Adrenal gland (tissue), 5 donors: ENCODE measurements around the gene UGT2B10.

Experiments used
- CTCF ChIP-seq, 6 experiments: fragments of 450-650 bp in 4 of 6; fragments of 200-600 bp in 2 of 6; sonication (generic) in 1 of 6; IDR thresholded peaks; 1 replicate in 5 of 6; 2 replicates in 1 of 6; pipeline versions ENCODE4 v1.5.1 to v1.8.0; 2016 to 2021; ENCODE audit warnings: antibody characterized with exemption in 6 of 6, mild to moderate bottlenecking in 2 of 6, moderate library complexity in 1 of 6
- POLR2A ChIP-seq, 2 donors: fragments of 450-650 bp; IDR thresholded peaks; one replicate each; pipeline ENCODE4 v1.6.1; 2017; ENCODE audit warnings: antibody characterized with exemption in 2 of 2, mild to moderate bottlenecking in 2 of 2, moderate library complexity in 1 of 2
- donor health status: DM: no; HTN: no; CAD: no.

- TF ChIP-seq CTCF (IDR thresholded peaks at IDR 0.05) (no peak), POLR2A (IDR thresholded peaks at IDR 0.05) (no peak)
Observed at GRCh38 chr4:68817386-68817785, 1.6 kb downstream of the UGT2B10 start.
